Measurements from ENCODE around the gene ELMO1. TPM values are rescaled to one million over a fixed set of nuclear protein-coding genes. Genes with fewer than 3 reads are reported as not detected.

Gene ELMO1
- total and polyA plus RNA-seq, 2 experiments from 2014 or later = 6.5 to 24.9 TPM

DNA sequence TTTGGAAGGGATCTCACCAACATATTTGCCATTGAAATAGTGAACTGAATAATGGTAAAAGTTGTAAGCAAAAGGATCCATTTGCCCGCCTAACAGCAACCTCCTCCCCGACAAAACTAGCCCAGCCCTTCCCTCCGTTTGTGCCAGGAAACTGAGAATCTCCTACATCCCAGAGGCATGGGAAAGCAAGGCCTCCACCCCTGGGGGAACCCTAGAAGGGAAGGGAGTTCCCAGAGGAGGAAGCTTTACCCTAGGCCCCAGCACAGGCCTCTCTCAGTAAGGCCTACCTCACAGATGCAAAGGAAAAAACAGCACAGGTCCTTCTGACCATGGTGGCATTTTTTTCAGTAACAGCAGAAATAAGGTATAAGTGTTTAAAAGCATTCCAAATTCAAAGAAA lies 229.7 kb downstream of the ELMO1 start (continued):
- TF ChIP-seq EZH2 (IDR thresholded peaks at IDR 0.05; ENCODE audit: low read depth, unreplicated experiment) (no peak), CREB1 (CRISPR knock-in tag; IDR thresholded peaks at IDR 0.05; ENCODE audit: low read depth) (no peak), NANOG (IDR thresholded peaks at IDR 0.05; ENCODE audit: borderline replicate concordance) (no peak), EZH2phosphoT487 (IDR thresholded peaks at IDR 0.05; ENCODE audit: unreplicated experiment) (no peak), POLR2AphosphoS5 (IDR thresholded peaks at IDR 0.05; ENCODE audit: low read depth) (no peak)

DNA sequence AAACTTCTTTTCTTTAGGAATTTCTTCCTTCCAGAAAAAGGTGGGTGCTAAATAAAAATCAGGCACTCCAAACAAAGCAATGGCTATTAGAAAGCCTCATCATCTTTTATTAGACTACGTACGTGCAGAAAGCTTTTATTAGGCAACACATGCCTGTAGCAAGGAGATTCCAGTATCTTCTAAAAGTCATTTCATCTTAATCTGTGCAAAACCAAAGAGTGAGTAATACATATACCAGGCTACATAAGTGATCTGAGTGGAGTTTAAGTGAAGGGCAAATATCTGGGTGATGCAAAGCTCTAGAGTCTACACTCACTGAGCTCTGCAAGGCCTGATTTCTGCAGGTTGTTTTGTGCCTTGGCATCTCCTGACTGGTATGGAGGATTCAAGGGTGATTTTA lies 231.7 kb downstream of the ELMO1 start:
- no peak for TF ChIP-seq NANOG (IDR thresholded peaks at IDR 0.05; ENCODE audit: borderline replicate concordance)
- TF ChIP-seq, protein P1, sequence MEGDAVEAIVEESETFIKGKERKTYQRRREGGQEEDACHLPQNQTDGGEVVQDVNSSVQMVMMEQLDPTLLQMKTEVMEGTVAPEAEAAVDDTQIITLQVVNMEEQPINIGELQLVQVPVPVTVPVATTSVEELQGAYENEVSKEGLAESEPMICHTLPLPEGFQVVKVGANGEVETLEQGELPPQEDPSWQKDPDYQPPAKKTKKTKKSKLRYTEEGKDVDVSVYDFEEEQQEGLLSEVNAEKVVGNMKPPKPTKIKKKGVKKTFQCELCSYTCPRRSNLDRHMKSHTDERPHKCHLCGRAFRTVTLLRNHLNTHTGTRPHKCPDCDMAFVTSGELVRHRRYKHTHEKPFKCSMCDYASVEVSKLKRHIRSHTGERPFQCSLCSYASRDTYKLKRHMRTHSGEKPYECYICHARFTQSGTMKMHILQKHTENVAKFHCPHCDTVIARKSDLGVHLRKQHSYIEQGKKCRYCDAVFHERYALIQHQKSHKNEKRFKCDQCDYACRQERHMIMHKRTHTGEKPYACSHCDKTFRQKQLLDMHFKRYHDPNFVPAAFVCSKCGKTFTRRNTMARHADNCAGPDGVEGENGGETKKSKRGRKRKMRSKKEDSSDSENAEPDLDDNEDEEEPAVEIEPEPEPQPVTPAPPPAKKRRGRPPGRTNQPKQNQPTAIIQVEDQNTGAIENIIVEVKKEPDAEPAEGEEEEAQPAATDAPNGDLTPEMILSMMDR (conservative IDR thresholded peaks at IDR 0.05; ENCODE audit: low read depth in 2 of 2) = no peak
- TF ChIP-seq, protein P2, sequence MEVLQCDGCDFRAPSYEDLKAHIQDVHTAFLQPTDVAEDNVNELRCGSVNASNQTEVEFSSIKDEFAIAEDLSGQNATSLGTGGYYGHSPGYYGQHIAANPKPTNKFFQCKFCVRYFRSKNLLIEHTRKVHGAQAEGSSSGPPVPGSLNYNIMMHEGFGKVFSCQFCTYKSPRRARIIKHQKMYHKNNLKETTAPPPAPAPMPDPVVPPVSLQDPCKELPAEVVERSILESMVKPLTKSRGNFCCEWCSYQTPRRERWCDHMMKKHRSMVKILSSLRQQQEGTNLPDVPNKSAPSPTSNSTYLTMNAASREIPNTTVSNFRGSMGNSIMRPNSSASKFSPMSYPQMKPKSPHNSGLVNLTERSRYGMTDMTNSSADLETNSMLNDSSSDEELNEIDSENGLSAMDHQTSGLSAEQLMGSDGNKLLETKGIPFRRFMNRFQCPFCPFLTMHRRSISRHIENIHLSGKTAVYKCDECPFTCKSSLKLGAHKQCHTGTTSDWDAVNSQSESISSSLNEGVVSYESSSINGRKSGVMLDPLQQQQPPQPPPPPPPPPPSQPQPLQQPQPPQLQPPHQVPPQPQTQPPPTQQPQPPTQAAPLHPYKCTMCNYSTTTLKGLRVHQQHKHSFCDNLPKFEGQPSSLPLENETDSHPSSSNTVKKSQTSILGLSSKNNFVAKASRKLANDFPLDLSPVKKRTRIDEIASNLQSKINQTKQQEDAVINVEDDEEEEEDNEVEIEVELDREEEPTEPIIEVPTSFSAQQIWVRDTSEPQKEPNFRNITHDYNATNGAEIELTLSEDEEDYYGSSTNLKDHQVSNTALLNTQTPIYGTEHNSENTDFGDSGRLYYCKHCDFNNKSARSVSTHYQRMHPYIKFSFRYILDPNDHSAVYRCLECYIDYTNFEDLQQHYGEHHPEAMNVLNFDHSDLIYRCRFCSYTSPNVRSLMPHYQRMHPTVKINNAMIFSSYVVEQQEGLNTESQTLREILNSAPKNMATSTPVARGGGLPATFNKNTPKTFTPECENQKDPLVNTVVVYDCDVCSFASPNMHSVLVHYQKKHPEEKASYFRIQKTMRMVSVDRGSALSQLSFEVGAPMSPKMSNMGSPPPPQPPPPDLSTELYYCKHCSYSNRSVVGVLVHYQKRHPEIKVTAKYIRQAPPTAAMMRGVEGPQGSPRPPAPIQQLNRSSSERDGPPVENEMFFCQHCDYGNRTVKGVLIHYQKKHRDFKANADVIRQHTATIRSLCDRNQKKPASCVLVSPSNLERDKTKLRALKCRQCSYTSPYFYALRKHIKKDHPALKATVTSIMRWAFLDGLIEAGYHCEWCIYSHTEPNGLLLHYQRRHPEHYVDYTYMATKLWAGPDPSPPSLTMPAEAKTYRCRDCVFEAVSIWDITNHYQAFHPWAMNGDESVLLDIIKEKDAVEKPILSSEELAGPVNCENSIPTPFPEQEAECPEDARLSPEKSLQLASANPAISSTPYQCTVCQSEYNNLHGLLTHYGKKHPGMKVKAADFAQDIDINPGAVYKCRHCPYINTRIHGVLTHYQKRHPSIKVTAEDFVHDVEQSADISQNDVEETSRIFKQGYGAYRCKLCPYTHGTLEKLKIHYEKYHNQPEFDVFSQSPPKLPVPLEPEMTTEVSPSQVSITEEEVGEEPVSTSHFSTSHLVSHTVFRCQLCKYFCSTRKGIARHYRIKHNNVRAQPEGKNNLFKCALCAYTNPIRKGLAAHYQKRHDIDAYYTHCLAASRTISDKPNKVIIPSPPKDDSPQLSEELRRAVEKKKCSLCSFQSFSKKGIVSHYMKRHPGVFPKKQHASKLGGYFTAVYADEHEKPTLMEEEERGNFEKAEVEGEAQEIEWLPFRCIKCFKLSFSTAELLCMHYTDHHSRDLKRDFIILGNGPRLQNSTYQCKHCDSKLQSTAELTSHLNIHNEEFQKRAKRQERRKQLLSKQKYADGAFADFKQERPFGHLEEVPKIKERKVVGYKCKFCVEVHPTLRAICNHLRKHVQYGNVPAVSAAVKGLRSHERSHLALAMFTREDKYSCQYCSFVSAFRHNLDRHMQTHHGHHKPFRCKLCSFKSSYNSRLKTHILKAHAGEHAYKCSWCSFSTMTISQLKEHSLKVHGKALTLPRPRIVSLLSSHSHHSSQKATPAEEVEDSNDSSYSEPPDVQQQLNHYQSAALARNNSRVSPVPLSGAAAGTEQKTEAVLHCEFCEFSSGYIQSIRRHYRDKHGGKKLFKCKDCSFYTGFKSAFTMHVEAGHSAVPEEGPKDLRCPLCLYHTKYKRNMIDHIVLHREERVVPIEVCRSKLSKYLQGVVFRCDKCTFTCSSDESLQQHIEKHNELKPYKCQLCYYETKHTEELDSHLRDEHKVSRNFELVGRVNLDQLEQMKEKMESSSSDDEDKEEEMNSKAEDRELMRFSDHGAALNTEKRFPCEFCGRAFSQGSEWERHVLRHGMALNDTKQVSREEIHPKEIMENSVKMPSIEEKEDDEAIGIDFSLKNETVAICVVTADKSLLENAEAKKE (CRISPR knock-in tag; IDR thresholded peaks at IDR 0.05) = no peak
- no peak for TF ChIP-seq POLR2AphosphoS5 (IDR thresholded peaks at IDR 0.05; ENCODE audit: low read depth)
- TF ChIP-seq, protein P3, sequence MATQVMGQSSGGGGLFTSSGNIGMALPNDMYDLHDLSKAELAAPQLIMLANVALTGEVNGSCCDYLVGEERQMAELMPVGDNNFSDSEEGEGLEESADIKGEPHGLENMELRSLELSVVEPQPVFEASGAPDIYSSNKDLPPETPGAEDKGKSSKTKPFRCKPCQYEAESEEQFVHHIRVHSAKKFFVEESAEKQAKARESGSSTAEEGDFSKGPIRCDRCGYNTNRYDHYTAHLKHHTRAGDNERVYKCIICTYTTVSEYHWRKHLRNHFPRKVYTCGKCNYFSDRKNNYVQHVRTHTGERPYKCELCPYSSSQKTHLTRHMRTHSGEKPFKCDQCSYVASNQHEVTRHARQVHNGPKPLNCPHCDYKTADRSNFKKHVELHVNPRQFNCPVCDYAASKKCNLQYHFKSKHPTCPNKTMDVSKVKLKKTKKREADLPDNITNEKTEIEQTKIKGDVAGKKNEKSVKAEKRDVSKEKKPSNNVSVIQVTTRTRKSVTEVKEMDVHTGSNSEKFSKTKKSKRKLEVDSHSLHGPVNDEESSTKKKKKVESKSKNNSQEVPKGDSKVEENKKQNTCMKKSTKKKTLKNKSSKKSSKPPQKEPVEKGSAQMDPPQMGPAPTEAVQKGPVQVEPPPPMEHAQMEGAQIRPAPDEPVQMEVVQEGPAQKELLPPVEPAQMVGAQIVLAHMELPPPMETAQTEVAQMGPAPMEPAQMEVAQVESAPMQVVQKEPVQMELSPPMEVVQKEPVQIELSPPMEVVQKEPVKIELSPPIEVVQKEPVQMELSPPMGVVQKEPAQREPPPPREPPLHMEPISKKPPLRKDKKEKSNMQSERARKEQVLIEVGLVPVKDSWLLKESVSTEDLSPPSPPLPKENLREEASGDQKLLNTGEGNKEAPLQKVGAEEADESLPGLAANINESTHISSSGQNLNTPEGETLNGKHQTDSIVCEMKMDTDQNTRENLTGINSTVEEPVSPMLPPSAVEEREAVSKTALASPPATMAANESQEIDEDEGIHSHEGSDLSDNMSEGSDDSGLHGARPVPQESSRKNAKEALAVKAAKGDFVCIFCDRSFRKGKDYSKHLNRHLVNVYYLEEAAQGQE (IDR thresholded peaks at IDR 0.05; ENCODE audit: unreplicated experiment) = no peak
- no peak for TF ChIP-seq EZH2 (IDR thresholded peaks at IDR 0.05; ENCODE audit: low read depth, unreplicated experiment)
- no peak for TF ChIP-seq ZNF114 (CRISPR knock-in tag; IDR thresholded peaks at IDR 0.05)
- no peak for TF ChIP-seq JUNB (IDR thresholded peaks at IDR 0.05; ENCODE audit: unreplicated experiment)
- TF ChIP-seq ZNF331 (CRISPR knock-in tag; IDR thresholded peaks at IDR 0.05; ENCODE audit: low read depth) = no peak
- TF ChIP-seq CREB1 (CRISPR knock-in tag; IDR thresholded peaks at IDR 0.05; ENCODE audit: low read depth) = no peak
- TF ChIP-seq STAT1 (IDR thresholded peaks at IDR 0.05; ENCODE audit: unreplicated experiment) = no peak
- TF ChIP-seq, protein P4, sequence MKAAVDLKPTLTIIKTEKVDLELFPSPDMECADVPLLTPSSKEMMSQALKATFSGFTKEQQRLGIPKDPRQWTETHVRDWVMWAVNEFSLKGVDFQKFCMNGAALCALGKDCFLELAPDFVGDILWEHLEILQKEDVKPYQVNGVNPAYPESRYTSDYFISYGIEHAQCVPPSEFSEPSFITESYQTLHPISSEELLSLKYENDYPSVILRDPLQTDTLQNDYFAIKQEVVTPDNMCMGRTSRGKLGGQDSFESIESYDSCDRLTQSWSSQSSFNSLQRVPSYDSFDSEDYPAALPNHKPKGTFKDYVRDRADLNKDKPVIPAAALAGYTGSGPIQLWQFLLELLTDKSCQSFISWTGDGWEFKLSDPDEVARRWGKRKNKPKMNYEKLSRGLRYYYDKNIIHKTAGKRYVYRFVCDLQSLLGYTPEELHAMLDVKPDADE (IDR thresholded peaks at IDR 0.05) = no peak
- Mint-ChIP-seq H3K4me3 (no peak overlapping the region), H3K9me3 (no peaks in the 10 kb centered on the region; the same call in 2 of the 3 replicates), H3K4me1 (peaks cover 33% of the 10 kb centered on the region), H3K27ac (no peak overlapping the region), H3K27me3 (ENCODE audit: insufficient read depth, low read depth, poor library complexity) (peaks cover 3% of the 10 kb centered on the region), H3K36me3 (ENCODE audit: low read depth) (peaks cover 7% of the 10 kb centered on the region; the same call in 2 of the 3 replicates)
- Histone ChIP-seq H3K27ac (ENCODE audit: low read depth) (no peak overlapping the region), H3K9me2 (ENCODE audit: insufficient read depth) (peaks cover 11% of the 10 kb centered on the region; the same call in 1 of the 2 replicates), H3K4me2 (no peak overlapping the region), H3K27me3 (ENCODE audit: insufficient read depth) (no peaks in the 10 kb centered on the region), H3K4me1 (ENCODE audit: insufficient read depth) (peaks cover 18% of the 10 kb centered on the region), H3K36me3 (ENCODE audit: insufficient read depth) (no peaks in the 10 kb centered on the region), H3K4me3 (no peak overlapping the region), H2AFZ (no peak overlapping the region), H3K79me2 (replicated peaks; ENCODE audit: insufficient read depth) (no peaks in the 10 kb centered on the region), H4K20me1 (replicated peaks; ENCODE audit: insufficient read depth) (no peaks in the 10 kb centered on the region), H3F3A (replicated peaks; ENCODE audit: low read depth) (no peaks in the 10 kb centered on the region)
- ATAC-seq (no peak), DNase-seq (ENCODE audit: low spot score) (no peak)

Measured in GM23338 (cell line).